WTC11 (cell line): ENCODE results near the gene SLC41A1. TPM values are rescaled to one million over a fixed set of nuclear protein-coding genes. Genes with fewer than 3 reads are reported as not detected.

Source experiments
- ATAC-seq: fragments of 200-7000 bp; cut with Tn5 transposase; 2 replicates; pipeline ENCODE4 v1.10.0; 2021; ENCODE audit warnings: mild to moderate bottlenecking, moderate library complexity
- CTCF ChIA-PET: fragments of 300-600 bp; sonication (Branson Sonifier 250); formaldehyde crosslinking; loops from one replicate; lab custom pipeline; 2021; ENCODE audit warnings: antibody characterized with exemption; lab: Charles Lee
- POLR2A ChIA-PET: fragments of 350-600 bp; sonication (Branson Sonifier 250); formaldehyde crosslinking; loops from one replicate; lab custom pipeline; 2021; ENCODE audit warnings: antibody characterized with exemption; lab: Charles Lee
- DNase-seq: peaks from one replicate; pipeline ENCODE4 v3.0.0; 2021; ENCODE audit warnings: low spot score
- H3K27ac Mint-ChIP-seq: 2 replicates; pipeline ENCODE4 v1.8.0; 2021; ENCODE audit warnings: mixed read lengths
- H3K27me3 Mint-ChIP-seq: 2 replicates; pipeline ENCODE4 v1.8.0; 2021; ENCODE audit warnings: low read depth, mild to moderate bottlenecking, moderate library complexity, mixed read lengths
- H3K36me3 Mint-ChIP-seq: 2 replicates; pipeline ENCODE4 v1.8.0; 2021; ENCODE audit warnings: mixed read lengths
- H3K4me1 Mint-ChIP-seq: 2 replicates; pipeline ENCODE4 v1.8.0; 2022; ENCODE audit warnings: mixed read lengths
- H3K4me3 Mint-ChIP-seq: 2 replicates; pipeline ENCODE4 v1.8.0; 2021; ENCODE audit warnings: mild to moderate bottlenecking, moderate library complexity, mixed read lengths
- H3K9me3 Mint-ChIP-seq: 2 replicates; pipeline ENCODE4 v1.8.0; 2021; ENCODE audit warnings: mixed read lengths
- CREB1 ChIP-seq: sonication (generic); formaldehyde crosslinking; IDR thresholded peaks from 2 replicates; pipeline ENCODE4 v1.8.0; 2023; ENCODE audit warnings: mild to moderate bottlenecking, missing genetic modification reagents
- ETV6 ChIP-seq: sonication (generic); formaldehyde crosslinking; IDR thresholded peaks from 2 replicates; pipeline ENCODE4 v1.8.1; 2022; ENCODE audit warnings: mild to moderate bottlenecking, missing genetic modification reagents
- MXD4 ChIP-seq: fragments of 250-450 bp; sonication (Bioruptor Pico); IDR thresholded peaks from 2 replicates; pipeline ENCODE4 v1.8.0; 2021; ENCODE audit warnings: mild to moderate bottlenecking, moderate library complexity, borderline replicate concordance
- NR1H2 ChIP-seq: sonication (generic); formaldehyde crosslinking; IDR thresholded peaks from 2 replicates; pipeline ENCODE4 v1.9.0; 2021; ENCODE audit warnings: mild to moderate bottlenecking, moderate library complexity, missing genetic modification reagents
- NR3C1 ChIP-seq: sonication (generic); formaldehyde crosslinking; conservative IDR thresholded peaks from 2 replicates; pipeline ENCODE4 v1.8.1; 2023; ENCODE audit warnings: low read depth, mild to moderate bottlenecking, missing genetic modification reagents
- RELA ChIP-seq: sonication (generic); formaldehyde crosslinking; IDR thresholded peaks from 2 replicates; pipeline ENCODE4 v1.8.1; 2022; ENCODE audit warnings: missing genetic modification reagents, mild to moderate bottlenecking, borderline replicate concordance
- ZNF263 ChIP-seq: sonication (generic); formaldehyde crosslinking; IDR thresholded peaks from 2 replicates; pipeline ENCODE4 v1.8.1; 2022; ENCODE audit warnings: low read depth, mild to moderate bottlenecking, moderate library complexity, missing genetic modification reagents
- ZNF423 ChIP-seq: fragments of 250-450 bp; sonication (Bioruptor Pico); IDR thresholded peaks from 2 replicates; pipeline ENCODE4 v2.1.2; 2022; ENCODE audit warnings: mild to moderate bottlenecking, moderate library complexity
- ZNF512 ChIP-seq: sonication (generic); formaldehyde crosslinking; IDR thresholded peaks from 2 replicates; pipeline ENCODE4 v1.8.1; 2022; ENCODE audit warnings: missing genetic modification reagents, borderline replicate concordance
- total RNA-seq: library from RNA; stranded (reverse); gene quantifications from 3 replicates; pipeline ENCODE4 v1.2.3, GENCODE V29; 2021
- TF ChIP-seq, protein P1 (sequence below): fragments of 250-450 bp; sonication (Bioruptor Pico); IDR thresholded peaks from 2 replicates; pipeline ENCODE4 v1.9.0; 2021; ENCODE audit warnings: mild to moderate bottlenecking, borderline replicate concordance
- TF ChIP-seq, protein P2 (sequence below): sonication (generic); formaldehyde crosslinking; IDR thresholded peaks from 2 replicates; pipeline ENCODE4 v1.8.1; 2022; ENCODE audit warnings: mild to moderate bottlenecking, moderate library complexity, missing genetic modification reagents
- TF ChIP-seq, protein P3 (sequence below): sonication (generic); formaldehyde crosslinking; conservative IDR thresholded peaks from 2 replicates; pipeline ENCODE4 v1.8.1; 2022; ENCODE audit warnings: mild to moderate bottlenecking, missing genetic modification reagents
- TF ChIP-seq, protein P4 (sequence below): sonication (generic); formaldehyde crosslinking; IDR thresholded peaks from 2 replicates; pipeline ENCODE4 v1.8.1; 2023; ENCODE audit warnings: mild to moderate bottlenecking, missing genetic modification reagents, moderate library complexity
- TF ChIP-seq, protein P5 (sequence below): sonication (generic); formaldehyde crosslinking; IDR thresholded peaks from 2 replicates; pipeline ENCODE4 v1.8.0; 2022; ENCODE audit warnings: missing genetic modification reagents
- TF ChIP-seq, protein P6 (sequence below): fragments of 200-600 bp; IDR thresholded peaks from 2 replicates; pipeline ENCODE4 v1.8.0; 2022; ENCODE audit warnings: antibody characterized with exemption

The SLC41A1 gene
- total RNA-seq, 1 experiment from 2014 or later, result 32.8 TPM

DNA sequence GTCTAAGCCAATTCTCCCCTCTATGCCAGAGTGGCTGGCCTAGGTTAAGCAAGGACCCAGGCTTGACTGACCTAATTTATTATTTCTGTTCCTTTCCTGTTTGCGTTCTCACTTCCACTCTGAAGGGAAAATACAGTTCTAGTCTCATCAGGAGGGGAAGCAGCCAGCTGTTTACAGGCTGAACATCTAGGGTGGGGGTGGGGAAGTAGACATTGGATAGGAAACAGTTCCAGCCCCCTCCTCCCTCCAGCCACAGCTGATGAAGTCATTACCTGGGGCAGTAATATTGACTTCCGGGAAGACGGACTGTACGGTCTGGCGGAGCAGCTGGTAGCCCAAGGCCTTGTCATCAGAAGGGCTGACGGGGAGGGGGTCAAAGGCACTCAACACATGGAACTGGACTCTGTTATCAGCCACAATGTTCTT lies 19.3 kb upstream of the SLC41A1 start:
- CTCF ChIA-PET, result no interaction called here
- peaks cover 6% of the 10 kb centered on the region for H3K4me1 Mint-ChIP-seq
- DNase-seq (no peak), ATAC-seq (no peak)
- no peak overlapping the region for H3K4me3 Mint-ChIP-seq
- H3K27me3 Mint-ChIP-seq, result peaks cover 1% of the 10 kb centered on the region
- no peak overlapping the region for H3K27ac Mint-ChIP-seq
- no peak for TF ChIP-seq RELA (CRISPR knock-in tag)
- TF ChIP-seq NR3C1, result no peak
- TF ChIP-seq, protein P1, sequence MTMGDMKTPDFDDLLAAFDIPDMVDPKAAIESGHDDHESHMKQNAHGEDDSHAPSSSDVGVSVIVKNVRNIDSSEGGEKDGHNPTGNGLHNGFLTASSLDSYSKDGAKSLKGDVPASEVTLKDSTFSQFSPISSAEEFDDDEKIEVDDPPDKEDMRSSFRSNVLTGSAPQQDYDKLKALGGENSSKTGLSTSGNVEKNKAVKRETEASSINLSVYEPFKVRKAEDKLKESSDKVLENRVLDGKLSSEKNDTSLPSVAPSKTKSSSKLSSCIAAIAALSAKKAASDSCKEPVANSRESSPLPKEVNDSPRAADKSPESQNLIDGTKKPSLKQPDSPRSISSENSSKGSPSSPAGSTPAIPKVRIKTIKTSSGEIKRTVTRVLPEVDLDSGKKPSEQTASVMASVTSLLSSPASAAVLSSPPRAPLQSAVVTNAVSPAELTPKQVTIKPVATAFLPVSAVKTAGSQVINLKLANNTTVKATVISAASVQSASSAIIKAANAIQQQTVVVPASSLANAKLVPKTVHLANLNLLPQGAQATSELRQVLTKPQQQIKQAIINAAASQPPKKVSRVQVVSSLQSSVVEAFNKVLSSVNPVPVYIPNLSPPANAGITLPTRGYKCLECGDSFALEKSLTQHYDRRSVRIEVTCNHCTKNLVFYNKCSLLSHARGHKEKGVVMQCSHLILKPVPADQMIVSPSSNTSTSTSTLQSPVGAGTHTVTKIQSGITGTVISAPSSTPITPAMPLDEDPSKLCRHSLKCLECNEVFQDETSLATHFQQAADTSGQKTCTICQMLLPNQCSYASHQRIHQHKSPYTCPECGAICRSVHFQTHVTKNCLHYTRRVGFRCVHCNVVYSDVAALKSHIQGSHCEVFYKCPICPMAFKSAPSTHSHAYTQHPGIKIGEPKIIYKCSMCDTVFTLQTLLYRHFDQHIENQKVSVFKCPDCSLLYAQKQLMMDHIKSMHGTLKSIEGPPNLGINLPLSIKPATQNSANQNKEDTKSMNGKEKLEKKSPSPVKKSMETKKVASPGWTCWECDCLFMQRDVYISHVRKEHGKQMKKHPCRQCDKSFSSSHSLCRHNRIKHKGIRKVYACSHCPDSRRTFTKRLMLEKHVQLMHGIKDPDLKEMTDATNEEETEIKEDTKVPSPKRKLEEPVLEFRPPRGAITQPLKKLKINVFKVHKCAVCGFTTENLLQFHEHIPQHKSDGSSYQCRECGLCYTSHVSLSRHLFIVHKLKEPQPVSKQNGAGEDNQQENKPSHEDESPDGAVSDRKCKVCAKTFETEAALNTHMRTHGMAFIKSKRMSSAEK, result no peak
- no peaks in the 10 kb centered on the region for H3K36me3 Mint-ChIP-seq
- POLR2A ChIA-PET, result no interaction called here
- no peaks in the 10 kb centered on the region for H3K9me3 Mint-ChIP-seq

GRCh38 chr1:205827623-205828022 lies 14.6 kb upstream of the SLC41A1 start:
- ATAC-seq, result peak; percentile 68
- TF ChIP-seq, protein P2, sequence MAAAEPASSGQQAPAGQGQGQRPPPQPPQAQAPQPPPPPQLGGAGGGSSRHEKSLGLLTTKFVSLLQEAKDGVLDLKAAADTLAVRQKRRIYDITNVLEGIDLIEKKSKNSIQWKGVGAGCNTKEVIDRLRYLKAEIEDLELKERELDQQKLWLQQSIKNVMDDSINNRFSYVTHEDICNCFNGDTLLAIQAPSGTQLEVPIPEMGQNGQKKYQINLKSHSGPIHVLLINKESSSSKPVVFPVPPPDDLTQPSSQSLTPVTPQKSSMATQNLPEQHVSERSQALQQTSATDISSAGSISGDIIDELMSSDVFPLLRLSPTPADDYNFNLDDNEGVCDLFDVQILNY (CRISPR knock-in tag), result no peak
- TF ChIP-seq ZNF423 (CRISPR knock-in tag), result peak; percentile 25; the same call in 1 of the 2 replicates
- TF ChIP-seq, protein P3, sequence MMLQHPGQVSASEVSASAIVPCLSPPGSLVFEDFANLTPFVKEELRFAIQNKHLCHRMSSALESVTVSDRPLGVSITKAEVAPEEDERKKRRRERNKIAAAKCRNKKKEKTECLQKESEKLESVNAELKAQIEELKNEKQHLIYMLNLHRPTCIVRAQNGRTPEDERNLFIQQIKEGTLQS, result no peak
- Mint-ChIP-seq H3K27me3 (peaks cover 3% of the 10 kb centered on the region; the same call in 1 of the 2 replicates), H3K4me3 (no peak overlapping the region), H3K36me3 (no peaks in the 10 kb centered on the region), H3K4me1 (peaks cover 17% of the 10 kb centered on the region), H3K9me3 (peaks cover 6% of the 10 kb centered on the region; the same call in 1 of the 2 replicates), H3K27ac (no peak overlapping the region)
- DNase-seq, result no peak
- ChIA-PET POLR2A (no interaction called here), CTCF (interaction anchor here (1.0 to 3.3 kb wide), 6 partner anchors 17 to 236 kb away, joined by 3 to 21 read pairs (median 4); partner anchors contain the start of gene PM20D1)

- CTCF ChIA-PET, result interaction anchor here (1.0 to 3.3 kb wide), 8 partner anchors 16 to 235 kb away, joined by 3 to 21 read pairs (median 4); partner anchors contain the start of gene PM20D1
- POLR2A ChIA-PET, result no interaction called here
- Mint-ChIP-seq H3K4me1 (peaks cover 17% of the 10 kb centered on the region), H3K36me3 (no peaks in the 10 kb centered on the region), H3K27me3 (peaks cover 3% of the 10 kb centered on the region; the same call in 1 of the 2 replicates), H3K9me3 (peaks cover 6% of the 10 kb centered on the region; the same call in 1 of the 2 replicates), H3K27ac (no peak overlapping the region), H3K4me3 (no peak overlapping the region)
- ATAC-seq, result no peak
- no peak for DNase-seq
- TF ChIP-seq, protein P4, sequence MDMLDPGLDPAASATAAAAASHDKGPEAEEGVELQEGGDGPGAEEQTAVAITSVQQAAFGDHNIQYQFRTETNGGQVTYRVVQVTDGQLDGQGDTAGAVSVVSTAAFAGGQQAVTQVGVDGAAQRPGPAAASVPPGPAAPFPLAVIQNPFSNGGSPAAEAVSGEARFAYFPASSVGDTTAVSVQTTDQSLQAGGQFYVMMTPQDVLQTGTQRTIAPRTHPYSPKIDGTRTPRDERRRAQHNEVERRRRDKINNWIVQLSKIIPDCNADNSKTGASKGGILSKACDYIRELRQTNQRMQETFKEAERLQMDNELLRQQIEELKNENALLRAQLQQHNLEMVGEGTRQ (CRISPR knock-in tag), result no peak
- TF ChIP-seq ETV6 (no peak), MXD4 (CRISPR knock-in tag) (no peak), NR1H2 (CRISPR knock-in tag) (no peak), ZNF512 (CRISPR knock-in tag) (no peak), CREB1 (no peak), ZNF263 (CRISPR knock-in tag) (no peak)
- TF ChIP-seq, protein P5, sequence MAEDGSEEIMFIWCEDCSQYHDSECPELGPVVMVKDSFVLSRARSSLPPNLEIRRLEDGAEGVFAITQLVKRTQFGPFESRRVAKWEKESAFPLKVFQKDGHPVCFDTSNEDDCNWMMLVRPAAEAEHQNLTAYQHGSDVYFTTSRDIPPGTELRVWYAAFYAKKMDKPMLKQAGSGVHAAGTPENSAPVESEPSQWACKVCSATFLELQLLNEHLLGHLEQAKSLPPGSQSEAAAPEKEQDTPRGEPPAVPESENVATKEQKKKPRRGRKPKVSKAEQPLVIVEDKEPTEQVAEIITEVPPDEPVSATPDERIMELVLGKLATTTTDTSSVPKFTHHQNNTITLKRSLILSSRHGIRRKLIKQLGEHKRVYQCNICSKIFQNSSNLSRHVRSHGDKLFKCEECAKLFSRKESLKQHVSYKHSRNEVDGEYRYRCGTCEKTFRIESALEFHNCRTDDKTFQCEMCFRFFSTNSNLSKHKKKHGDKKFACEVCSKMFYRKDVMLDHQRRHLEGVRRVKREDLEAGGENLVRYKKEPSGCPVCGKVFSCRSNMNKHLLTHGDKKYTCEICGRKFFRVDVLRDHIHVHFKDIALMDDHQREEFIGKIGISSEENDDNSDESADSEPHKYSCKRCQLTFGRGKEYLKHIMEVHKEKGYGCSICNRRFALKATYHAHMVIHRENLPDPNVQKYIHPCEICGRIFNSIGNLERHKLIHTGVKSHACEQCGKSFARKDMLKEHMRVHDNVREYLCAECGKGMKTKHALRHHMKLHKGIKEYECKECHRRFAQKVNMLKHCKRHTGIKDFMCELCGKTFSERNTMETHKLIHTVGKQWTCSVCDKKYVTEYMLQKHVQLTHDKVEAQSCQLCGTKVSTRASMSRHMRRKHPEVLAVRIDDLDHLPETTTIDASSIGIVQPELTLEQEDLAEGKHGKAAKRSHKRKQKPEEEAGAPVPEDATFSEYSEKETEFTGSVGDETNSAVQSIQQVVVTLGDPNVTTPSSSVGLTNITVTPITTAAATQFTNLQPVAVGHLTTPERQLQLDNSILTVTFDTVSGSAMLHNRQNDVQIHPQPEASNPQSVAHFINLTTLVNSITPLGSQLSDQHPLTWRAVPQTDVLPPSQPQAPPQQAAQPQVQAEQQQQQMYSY, result no peak
- TF ChIP-seq, protein P6, sequence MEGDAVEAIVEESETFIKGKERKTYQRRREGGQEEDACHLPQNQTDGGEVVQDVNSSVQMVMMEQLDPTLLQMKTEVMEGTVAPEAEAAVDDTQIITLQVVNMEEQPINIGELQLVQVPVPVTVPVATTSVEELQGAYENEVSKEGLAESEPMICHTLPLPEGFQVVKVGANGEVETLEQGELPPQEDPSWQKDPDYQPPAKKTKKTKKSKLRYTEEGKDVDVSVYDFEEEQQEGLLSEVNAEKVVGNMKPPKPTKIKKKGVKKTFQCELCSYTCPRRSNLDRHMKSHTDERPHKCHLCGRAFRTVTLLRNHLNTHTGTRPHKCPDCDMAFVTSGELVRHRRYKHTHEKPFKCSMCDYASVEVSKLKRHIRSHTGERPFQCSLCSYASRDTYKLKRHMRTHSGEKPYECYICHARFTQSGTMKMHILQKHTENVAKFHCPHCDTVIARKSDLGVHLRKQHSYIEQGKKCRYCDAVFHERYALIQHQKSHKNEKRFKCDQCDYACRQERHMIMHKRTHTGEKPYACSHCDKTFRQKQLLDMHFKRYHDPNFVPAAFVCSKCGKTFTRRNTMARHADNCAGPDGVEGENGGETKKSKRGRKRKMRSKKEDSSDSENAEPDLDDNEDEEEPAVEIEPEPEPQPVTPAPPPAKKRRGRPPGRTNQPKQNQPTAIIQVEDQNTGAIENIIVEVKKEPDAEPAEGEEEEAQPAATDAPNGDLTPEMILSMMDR, result no peak
- TF ChIP-seq, protein P3, result no peak
Observed at GRCh38 chr1:205826995-205827394, 14.0 kb upstream of the SLC41A1 start.
